ENCODE data around the gene CCR6. TPM values are rescaled to one million over a fixed set of nuclear protein-coding genes. Genes with fewer than 3 reads are reported as not detected.

CCR6 gene
- total and polyA plus RNA-seq, 12 donors: not detected

- intact Hi-C loops (cut with DNase I): no loop called here
- peak in 4 of 7 donors; percentile 17 to 84 (median 30) for DNase-seq
- Histone ChIP-seq H3K36me3 (replicated peaks in 1 of 2) (no peaks in the 10 kb centered on the region), H3K4me1 (replicated peaks in 1 of 2) (no peaks in the 10 kb centered on the region), H3K27ac (no peak overlapping the region), H3K4me3 (no peak overlapping the region), H3K9me3 (replicated peaks in 1 of 3) (no peaks in the 10 kb centered on the region), H3K27me3 (no peaks in the 10 kb centered on the region)
- 66 to 75% (median 67%) methylated on average over 20 to 25 of the region's 25 CpGs for WGBS, 4 donors
- TF ChIP-seq CTCF (IDR thresholded peaks at IDR 0.05) (no peak), POLR2A (IDR thresholded peaks at IDR 0.05) (no peak)
These were observed 8.7 kb upstream of the CCR6 start for GRCh38 chr6:167113935-167114910.

GRCh38 chr6:167115054-167115453 is 7.8 kb upstream of the CCR6 start:
- DNase-seq: no peak
- no peaks in the 10 kb centered on the region for H3K27me3 ChIP-seq
- H3K27ac ChIP-seq: no peak overlapping the region
- intact Hi-C loops (cut with DNase I): no loop called here
- no peaks in the 10 kb centered on the region for H3K36me3 ChIP-seq (replicated peaks in 1 of 2)
- H3K4me3 ChIP-seq: no peak overlapping the region
- TF ChIP-seq POLR2A (IDR thresholded peaks at IDR 0.05) (no peak), CTCF (IDR thresholded peaks at IDR 0.05) (no peak)
- H3K9me3 ChIP-seq (replicated peaks in 1 of 3): no peaks in the 10 kb centered on the region
- H3K4me1 ChIP-seq (replicated peaks in 1 of 2): no peaks in the 10 kb centered on the region
- WGBS, 4 donors: 63 to 81% (median 80%) methylated on average over 10 of the region's 10 CpGs

- WGBS, 4 donors: 63 to 70% (median 64%) methylated on average over 25 of the region's 25 CpGs
- Histone ChIP-seq H3K27me3 (no peaks in the 10 kb centered on the region), H3K27ac (no peak overlapping the region), H3K4me1 (replicated peaks in 1 of 2) (no peaks in the 10 kb centered on the region), H3K36me3 (replicated peaks in 1 of 2) (no peaks in the 10 kb centered on the region), H3K4me3 (no peak overlapping the region), H3K9me3 (replicated peaks in 1 of 3) (no peaks in the 10 kb centered on the region)
- DNase-seq: peak in 2 of 7 donors; percentile 7 to 21
- intact Hi-C loops (cut with DNase I): no loop called here
- no peak for TF ChIP-seq CTCF (IDR thresholded peaks at IDR 0.05)
- TF ChIP-seq POLR2A (IDR thresholded peaks at IDR 0.05): no peak
These were observed 6.6 kb upstream of the CCR6 start for GRCh38 chr6:167116109-167116837.

- DNase-seq: no peak
- H3K36me3 ChIP-seq (replicated peaks in 1 of 2): no peaks in the 10 kb centered on the region
- 79 to 82% (median 80%) methylated on average over 12 to 14 of the region's 14 CpGs for WGBS, 4 donors
- no peaks in the 10 kb centered on the region for H3K4me1 ChIP-seq (replicated peaks in 1 of 2)
- intact Hi-C loops (cut with DNase I): no loop called here
- H3K9me3 ChIP-seq (replicated peaks in 1 of 3): no peaks in the 10 kb centered on the region
- TF ChIP-seq POLR2A (IDR thresholded peaks at IDR 0.05): no peak
- no peak overlapping the region for H3K4me3 ChIP-seq
- no peaks in the 10 kb centered on the region for H3K27me3 ChIP-seq
- no peak overlapping the region for H3K27ac ChIP-seq
These were observed 6.1 kb upstream of the CCR6 start for GRCh38 chr6:167116838-167117228.
